Skeletal muscle tissue (tissue), 4 donors: Measurements from ENCODE around the gene YIF1A. TPM values are rescaled to one million over a fixed set of nuclear protein-coding genes. Genes with fewer than 3 reads are reported as not detected.

ENCODE experiments used
- H3K27ac ChIP-seq: one replicate; pipeline ENCODE4 v1.7.0; 2013; ENCODE audit warnings: mild to moderate bottlenecking, low read depth, low read length, inconsistent platforms
- H3K27me3 ChIP-seq, 3 donors: one replicate each; pipeline ENCODE4 v1.7.0; 2013; ENCODE audit warnings: low read length in 3 of 3; ENCODE audit not compliant: control insufficient read depth in 3 of 3, insufficient read depth in 3 of 3
- H3K36me3 ChIP-seq, 3 donors: one replicate each; pipeline ENCODE4 v1.7.0; 2013; ENCODE audit warnings: low read length in 3 of 3; ENCODE audit not compliant: control insufficient read depth in 3 of 3, insufficient read depth in 3 of 3
- H3K4me1 ChIP-seq, 3 donors: one replicate each; pipeline ENCODE4 v1.7.0; 2013; ENCODE audit warnings: low read length in 3 of 3, mild to moderate bottlenecking in 3 of 3; ENCODE audit not compliant: control insufficient read depth in 3 of 3, insufficient read depth in 3 of 3
- H3K4me3 ChIP-seq, 3 donors: one replicate each; pipeline ENCODE4 v1.7.0; 2013; ENCODE audit warnings: low read length in 3 of 3
- H3K9ac ChIP-seq, 3 donors: one replicate each; pipeline ENCODE4 v1.7.0; 2013; ENCODE audit warnings: low read length in 3 of 3, mild to moderate bottlenecking in 3 of 3, moderate library complexity in 2 of 3, low read depth in 1 of 3
- H3K9me3 ChIP-seq, 3 donors: one replicate each; pipeline ENCODE4 v1.7.0; 2013; ENCODE audit warnings: low read length in 3 of 3; ENCODE audit not compliant: control insufficient read depth in 3 of 3
- total RNA-seq: library from RNA; depleted of rRNA; stranded (reverse); fragments of >200 nt; gene quantifications from one replicate; pipeline ENCODE4 v1.2.3, GENCODE V29; 2014
- donor health status: Osteomylitis.

The YIF1A gene
- total RNA-seq, 1 donor from 2014 or later, result 57.4 TPM

DNA sequence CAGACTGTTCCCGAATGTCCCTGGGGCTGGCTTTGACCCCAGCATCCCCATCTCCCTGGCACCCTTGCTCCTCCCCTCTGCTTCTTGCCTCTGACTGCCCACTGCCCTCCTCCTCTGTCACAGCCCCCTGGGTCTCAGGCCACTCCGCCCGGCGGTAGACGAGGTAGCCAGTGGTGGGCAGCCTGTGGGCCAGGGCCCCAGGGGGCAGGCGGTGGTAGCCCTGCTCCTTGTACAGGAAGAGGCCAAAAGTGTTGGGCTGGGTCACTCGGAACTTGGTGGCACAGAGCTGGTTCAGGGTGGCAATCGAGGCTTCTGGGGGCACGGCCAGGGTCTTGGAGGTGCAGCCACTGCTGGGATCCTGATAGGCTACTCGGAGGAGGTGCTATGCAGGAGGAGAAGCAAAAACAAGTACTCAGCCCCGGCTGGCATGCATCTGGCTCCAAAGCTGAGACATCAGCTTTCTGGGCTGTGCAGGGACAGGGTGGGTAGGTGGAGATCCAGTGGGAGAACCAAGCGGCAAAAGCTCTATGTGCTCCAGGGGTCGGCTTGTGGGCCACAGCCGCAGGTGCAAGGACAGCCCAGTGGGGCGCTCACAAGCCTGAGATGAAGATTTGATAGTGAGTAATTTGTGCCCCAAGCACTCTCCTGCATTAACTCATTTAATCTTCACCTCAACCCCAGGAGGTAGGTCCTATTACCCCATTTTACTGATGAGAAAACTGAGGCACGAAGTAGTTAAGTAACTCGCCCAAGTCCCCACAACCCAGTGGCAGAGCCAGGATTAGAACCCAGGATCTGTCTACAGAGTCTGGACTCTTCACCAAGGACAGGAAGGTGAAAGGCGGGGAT is 43.7 kb upstream of the YIF1A start:
- Histone ChIP-seq H3K9ac (no peak overlapping the region), H3K27me3 (no peaks in the 10 kb centered on the region), H3K9me3 (no peaks in the 10 kb centered on the region), H3K4me3 (no peak overlapping the region), H3K4me1 (peaks cover 35 to 49% (median 46%) of the 10 kb centered on the region in 3 donors), H3K27ac (no peak overlapping the region), H3K36me3 (peaks cover 6 to 21% (median 20%) of the 10 kb centered on the region in 3 donors)

DNA sequence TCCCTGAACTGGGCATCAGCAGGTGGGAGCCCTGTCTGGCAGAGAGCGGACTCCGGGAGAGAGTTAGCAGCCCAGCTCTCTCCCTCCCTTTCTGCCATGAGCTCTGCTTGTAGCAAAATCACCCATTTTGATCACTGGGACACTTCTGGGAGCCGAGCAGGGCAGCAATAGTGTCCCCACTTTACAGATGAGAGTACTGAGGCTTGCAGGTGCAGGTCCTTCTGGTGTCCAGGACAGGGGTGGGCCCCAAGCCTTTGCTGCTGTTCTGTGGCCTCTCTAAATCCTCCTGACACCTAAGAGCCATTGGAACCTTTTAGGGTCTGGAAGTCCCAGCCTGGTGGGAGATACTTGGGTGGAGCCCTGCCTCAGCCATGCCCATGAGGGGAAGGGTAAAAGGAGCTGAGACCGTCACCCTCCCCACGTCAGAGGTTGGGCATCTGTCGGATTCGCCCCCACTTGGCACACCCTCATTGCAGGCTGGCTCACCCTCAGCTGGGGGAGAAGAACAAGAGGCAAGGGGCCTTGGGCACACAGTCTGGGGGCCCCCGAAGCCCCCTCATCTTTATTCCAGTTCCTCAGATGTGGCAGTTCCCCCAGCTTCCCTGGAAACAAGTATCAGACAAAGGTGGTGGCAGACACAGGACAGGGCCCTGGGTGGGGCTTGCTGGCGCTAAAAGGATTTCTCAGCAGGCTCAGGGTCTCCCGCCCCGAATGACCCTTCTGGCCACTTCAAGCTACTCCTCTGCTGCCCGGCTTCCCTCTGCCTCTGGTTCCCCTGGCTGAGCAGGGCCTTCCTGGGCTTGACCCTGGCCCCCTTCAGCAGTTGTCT is 42.8 kb upstream of the YIF1A start:
- Histone ChIP-seq H3K36me3 (peaks cover 3 to 17% (median 16%) of the 10 kb centered on the region in 3 donors), H3K4me1 (peaks cover 35 to 46% (median 45%) of the 10 kb centered on the region in 3 donors), H3K9me3 (no peaks in the 10 kb centered on the region), H3K4me3 (no peak overlapping the region), H3K27me3 (no peaks in the 10 kb centered on the region), H3K27ac (no peak overlapping the region), H3K9ac (no peak overlapping the region)

DNA sequence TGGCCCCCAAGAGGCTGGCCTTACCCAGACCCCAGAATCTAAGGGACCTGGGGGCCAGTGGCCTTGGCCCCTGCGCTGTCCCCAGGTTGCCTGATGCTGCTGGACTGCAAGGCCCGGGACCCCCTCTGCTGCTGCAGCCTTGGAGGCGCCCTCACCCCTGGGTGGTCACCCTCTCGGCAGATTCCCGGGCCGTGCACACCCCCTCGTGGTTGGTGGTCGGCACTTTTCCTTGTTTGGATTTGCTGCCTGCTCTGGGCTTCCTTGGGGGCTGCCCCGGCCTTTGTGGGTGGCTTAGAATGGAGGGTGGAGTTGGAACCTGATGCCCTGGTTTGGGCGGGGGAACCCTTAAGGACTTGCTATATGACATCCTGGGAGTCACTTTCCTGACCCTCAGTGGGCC is 42.0 kb upstream of the YIF1A start:
- H3K4me3 ChIP-seq, result no peak overlapping the region
- peaks cover 27 to 45% (median 38%) of the 10 kb centered on the region in 3 donors for H3K4me1 ChIP-seq
- no peaks in the 10 kb centered on the region for H3K27me3 ChIP-seq
- H3K27ac ChIP-seq, result no peak overlapping the region
- no peak overlapping the region for H3K9ac ChIP-seq
- H3K9me3 ChIP-seq, result no peaks in the 10 kb centered on the region
- H3K36me3 ChIP-seq, result peaks cover 3 to 17% (median 16%) of the 10 kb centered on the region in 3 donors

GRCh38 chr11:66329165-66329673 is 40.3 kb upstream of the YIF1A start:
- peaks cover 3 to 17% (median 16%) of the 10 kb centered on the region in 3 donors for H3K36me3 ChIP-seq
- no peaks in the 10 kb centered on the region for H3K9me3 ChIP-seq
- H3K4me1 ChIP-seq, result peaks cover 18 to 33% (median 31%) of the 10 kb centered on the region in 3 donors
- no peak overlapping the region for H3K27ac ChIP-seq
- H3K4me3 ChIP-seq, result no peak overlapping the region
- no peaks in the 10 kb centered on the region for H3K27me3 ChIP-seq
- H3K9ac ChIP-seq, result no peak overlapping the region

DNA sequence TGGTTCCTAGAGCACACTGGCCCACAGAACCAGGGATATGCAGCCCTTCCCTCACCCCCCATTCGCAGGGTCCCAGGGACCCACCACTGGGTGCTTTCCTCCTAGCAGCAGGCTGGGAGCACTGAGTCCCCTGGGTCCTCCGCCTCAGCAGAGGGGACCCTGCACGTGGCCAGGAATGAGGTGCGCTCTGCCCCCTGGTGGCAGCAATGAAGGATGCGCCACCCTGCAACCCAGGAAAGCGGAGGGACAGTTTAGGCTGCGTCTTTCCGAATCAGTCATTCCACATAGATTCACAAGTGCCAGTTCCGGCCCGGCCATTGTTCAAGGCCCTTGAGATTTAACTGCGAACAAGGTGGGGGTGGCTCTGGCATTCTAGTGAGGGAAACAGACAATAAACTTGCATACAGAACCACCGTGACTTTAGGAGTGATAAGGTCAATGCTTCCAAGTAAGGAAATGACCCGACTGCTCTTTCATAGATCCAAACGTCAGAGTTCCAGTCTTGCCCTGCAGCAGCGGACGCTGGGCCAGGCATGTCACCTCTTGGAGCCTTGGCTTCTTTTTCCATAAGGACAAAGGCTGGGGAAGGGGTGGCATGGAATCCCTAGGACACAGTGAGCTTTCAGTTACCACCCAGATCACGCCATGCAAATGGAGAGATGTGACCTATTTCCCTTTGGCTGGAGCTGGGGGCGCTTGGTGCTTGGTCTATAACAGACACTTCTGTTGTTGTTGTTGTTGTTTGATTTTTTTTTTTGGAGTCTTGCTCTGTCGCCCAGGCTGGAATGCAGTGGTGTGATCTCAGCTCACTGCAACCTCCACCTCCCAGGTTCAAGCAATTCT is 39.6 kb upstream of the YIF1A start:
- Histone ChIP-seq H3K9ac (peak overlapping the region in 2 of 3 donors; percentile 38 to 68), H3K27me3 (no peaks in the 10 kb centered on the region), H3K4me3 (peak overlapping the region; percentile 35 to 58 (median 57)), H3K27ac (no peak overlapping the region), H3K36me3 (peaks cover 3 to 16% (median 15%) of the 10 kb centered on the region in 3 donors), H3K4me1 (peaks cover 18 to 33% (median 31%) of the 10 kb centered on the region in 3 donors), H3K9me3 (no peaks in the 10 kb centered on the region)

- H3K4me3 ChIP-seq, result peak overlapping the region in 1 of 3 donors; percentile 41
- no peaks in the 10 kb centered on the region for H3K9me3 ChIP-seq
- H3K27ac ChIP-seq, result no peak overlapping the region
- H3K4me1 ChIP-seq, result peaks cover 18 to 33% (median 31%) of the 10 kb centered on the region in 3 donors
- peaks cover 0 to 10% (median 9%) of the 10 kb centered on the region in 3 donors for H3K36me3 ChIP-seq
- no peaks in the 10 kb centered on the region for H3K27me3 ChIP-seq
- H3K9ac ChIP-seq, result peak overlapping the region in 1 of 3 donors; percentile 68
Measured at GRCh38 chr11:66328031-66328301, 39.0 kb upstream of the YIF1A start.

- Histone ChIP-seq H3K9ac (peak overlapping the region in 2 of 3 donors; percentile 23 to 68), H3K27me3 (no peaks in the 10 kb centered on the region), H3K36me3 (peaks cover 0 to 5% (median 4%) of the 10 kb centered on the region in 3 donors), H3K27ac (peak overlapping the region; percentile 28), H3K9me3 (no peaks in the 10 kb centered on the region), H3K4me3 (peak overlapping the region in 1 of 3 donors; percentile 41), H3K4me1 (peaks cover 19 to 34% (median 32%) of the 10 kb centered on the region in 3 donors)
Measured at GRCh38 chr11:66327171-66328030, 38.5 kb upstream of the YIF1A start.

DNA sequence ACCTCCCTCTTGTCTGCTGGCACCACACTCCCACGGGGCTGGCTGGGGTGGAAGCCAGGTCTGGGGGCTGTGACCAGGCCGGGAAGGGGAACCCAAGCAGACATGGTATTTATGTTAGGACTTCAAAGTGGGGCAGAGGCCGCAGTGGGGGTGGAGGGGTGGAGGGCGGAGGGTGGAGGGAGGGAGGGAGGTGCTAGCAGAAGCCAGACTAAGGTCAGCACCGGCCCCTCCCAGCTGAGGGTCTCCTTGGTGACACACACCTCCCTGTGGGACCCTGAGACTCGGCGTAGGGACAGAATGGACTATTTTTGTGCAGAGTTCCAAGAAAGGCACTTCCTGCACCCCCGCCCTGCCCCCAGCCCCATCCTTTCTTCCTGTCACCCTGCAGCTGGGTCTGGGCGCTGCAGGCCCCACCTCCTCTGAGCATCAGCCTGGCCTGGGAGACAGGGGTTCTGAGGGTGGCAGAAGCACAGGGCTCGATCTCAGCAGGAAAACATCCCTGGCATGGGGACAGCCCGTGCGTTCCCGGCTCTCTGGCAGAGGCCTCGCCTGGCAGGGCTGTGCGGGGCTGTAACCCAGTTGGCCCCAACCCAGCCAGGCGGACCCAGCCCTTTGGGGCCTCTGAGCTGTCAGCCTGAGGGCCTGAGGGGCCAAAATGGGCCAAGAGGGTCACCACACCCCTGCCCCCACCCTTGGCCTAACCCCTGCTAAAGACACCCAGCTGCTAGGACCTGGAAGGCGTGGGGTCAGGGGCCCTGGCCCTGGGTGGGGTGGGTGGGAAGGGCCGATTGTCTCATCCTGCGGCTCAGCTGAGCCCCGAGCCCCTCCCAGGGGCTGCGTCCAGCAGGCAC is 37.5 kb upstream of the YIF1A start:
- Histone ChIP-seq H3K4me1 (peaks cover 27 to 41% (median 37%) of the 10 kb centered on the region in 3 donors), H3K9ac (peak overlapping the region; percentile 4 to 50 (median 23)), H3K36me3 (no peaks in the 10 kb centered on the region), H3K27ac (peak overlapping the region; percentile 64), H3K4me3 (no peak overlapping the region), H3K9me3 (no peaks in the 10 kb centered on the region), H3K27me3 (no peaks in the 10 kb centered on the region)
